Activated gamma-delta T cell (primary cell): ENCODE results near the gene SCAF4.
"Not testable (repeated sequence)": the region's sequence is repeated elsewhere in the genome, so short reads cannot be mapped to it uniquely, and the experiment has no call there.

ENCODE experiments used
- DNase-seq: peaks from one replicate; lab custom pipeline; 2025; lab: John Stamatoyannopoulos, UW

Gene SCAF4

GRCh38 chr21:31741116-31741515 is 9.2 kb upstream of the SCAF4 start:
- no peak for DNase-seq

- not testable (repeated sequence) for DNase-seq
Measured at GRCh38 chr21:31737586-31738397, 5.9 kb upstream of the SCAF4 start.

GRCh38 chr21:31735511-31735992 is 3.6 kb upstream of the SCAF4 start:
- DNase-seq = no peak

- no peak for DNase-seq
Measured at GRCh38 chr21:31733551-31734149, 1.7 kb upstream of the SCAF4 start.

GRCh38 chr21:31732597-31733550 is 956 bp upstream of the SCAF4 start:
- DNase-seq = no peak

GRCh38 chr21:31731056-31731856 is 662 bp downstream of the SCAF4 start:
- DNase-seq = peak; percentile 49

GRCh38 chr21:31730712-31731055 is 1.2 kb downstream of the SCAF4 start:
- DNase-seq = no peak

- DNase-seq = no peak
Measured at GRCh38 chr21:31729622-31730343, 2.1 kb downstream of the SCAF4 start.

GRCh38 chr21:31728952-31729351 is 3.0 kb downstream of the SCAF4 start:
- DNase-seq = no peak

- DNase-seq = no peak
Measured at GRCh38 chr21:31728191-31728590, 3.7 kb downstream of the SCAF4 start.

GRCh38 chr21:31727181-31727580 is 4.7 kb downstream of the SCAF4 start:
- DNase-seq = no peak

- no peak for DNase-seq
Measured at GRCh38 chr21:31726407-31726806, 5.5 kb downstream of the SCAF4 start.

GRCh38 chr21:31725202-31725839 is 6.6 kb downstream of the SCAF4 start:
- no peak for DNase-seq

GRCh38 chr21:31724552-31724951 is 7.4 kb downstream of the SCAF4 start:
- no peak for DNase-seq

- no peak for DNase-seq
Measured at GRCh38 chr21:31721381-31721780, 10.5 kb downstream of the SCAF4 start.

GRCh38 chr21:31720739-31721138 is 11.2 kb downstream of the SCAF4 start:
- no peak for DNase-seq

- DNase-seq = no peak
Measured at GRCh38 chr21:31720330-31720729, 11.6 kb downstream of the SCAF4 start.

GRCh38 chr21:31716106-31716505 is 15.8 kb downstream of the SCAF4 start:
- no peak for DNase-seq

GRCh38 chr21:31714741-31715365 is 17.1 kb downstream of the SCAF4 start:
- DNase-seq = no peak
